HepG2 (cell line): ENCODE measurements around the gene TCAP. TPM values are rescaled to one million over a fixed set of nuclear protein-coding genes. Genes with fewer than 3 reads are reported as not detected.
A peak's percentile ranks its signal among the peaks of the same experiment; 100 is the strongest.

ENCODE experiments used
- JARID2 ChIP-seq: sonication (generic); formaldehyde crosslinking; IDR thresholded peaks from 2 replicates; pipeline ENCODE4 v1.8.1; 2023; ENCODE audit warnings: missing genetic modification reagents, inconsistent platforms; ENCODE audit not compliant: insufficient replicate concordance
- KDM4B ChIP-seq: sonication (generic); formaldehyde crosslinking; IDR thresholded peaks from 2 replicates; pipeline ENCODE4 v1.4.0; 2020; ENCODE audit warnings: missing genetic modification reagents
- MIXL1 ChIP-seq: IDR thresholded peaks from 2 replicates; pipeline ENCODE4 v1.6.1; 2016
- MXI1 ChIP-seq: IDR thresholded peaks from 3 replicates; pipeline ENCODE4 v1.6.1; 2012; ENCODE audit warnings: low read depth, low read length, inconsistent platforms, borderline replicate concordance
- NFRKB ChIP-seq: fragments of 450-650 bp; IDR thresholded peaks from 2 replicates; pipeline ENCODE4 v1.6.1; 2017
- RARA ChIP-seq: IDR thresholded peaks from 2 replicates; pipeline ENCODE4 v1.6.1; 2016; ENCODE audit warnings: missing genetic modification reagents, missing compliant biosample characterization
- SPEN ChIP-seq: sonication (generic); formaldehyde crosslinking; IDR thresholded peaks from 2 replicates; pipeline ENCODE4 v1.5.1; 2020; ENCODE audit warnings: low read depth, mild to moderate bottlenecking, missing genetic modification reagents
- SRY ChIP-seq: sonication (generic); formaldehyde crosslinking; IDR thresholded peaks from 2 replicates; pipeline ENCODE4 v1.8.0; 2022; ENCODE audit warnings: mild to moderate bottlenecking, missing genetic modification reagents
- TMF1 ChIP-seq: sonication (generic); formaldehyde crosslinking; IDR thresholded peaks from 2 replicates; pipeline ENCODE4 v1.8.1; 2022; ENCODE audit warnings: low read depth, missing genetic modification reagents
- TRIM24 ChIP-seq: sonication (generic); formaldehyde crosslinking; IDR thresholded peaks from 2 replicates; pipeline ENCODE4 v1.8.0; 2022; ENCODE audit warnings: mild to moderate bottlenecking, missing genetic modification reagents
- ZNF766 ChIP-seq: sonication (generic); formaldehyde crosslinking; IDR thresholded peaks from 2 replicates; pipeline ENCODE4 v1.5.0; 2020; ENCODE audit warnings: missing genetic modification reagents, borderline replicate concordance
- polyA plus RNA-seq, 8 experiments: library from polyadenylated mRNA; depleted of rRNA in 3 of 8; stranded (reverse) in 7 of 8; unstranded in 1 of 8; fragments of >200 nt; fragmentation: Illumina TruSeq in 4 of 8; extraction: Trizol in 4 of 8; gene quantifications; 2 replicates each; pipeline versions ENCODE4 v1.2.1 to v1.2.3, GENCODE V29; 2011 to 2016; ENCODE audit warnings: low read depth in 4 of 8, missing spikeins in 1 of 8, mixed read lengths in 1 of 8; ENCODE audit not compliant: insufficient read depth in 1 of 8
- total RNA-seq, 5 experiments: library from RNA; depleted of rRNA; stranded (reverse); fragments of >200 nt; fragmentation: Illumina TruSeq; extraction: Trizol; gene quantifications; 2 replicates each; pipeline ENCODE4 v1.2.3, GENCODE V29; 2016; ENCODE audit warnings: low read depth in 1 of 5
- TF ChIP-seq, protein P1 (sequence below): sonication (generic); formaldehyde crosslinking; conservative IDR thresholded peaks from 2 replicates; pipeline ENCODE4 v1.4.0; 2020; ENCODE audit warnings: missing genetic modification reagents
- TF ChIP-seq, protein P2 (sequence below): sonication (generic); formaldehyde crosslinking; IDR thresholded peaks from 2 replicates; pipeline ENCODE4 v1.5.0; 2020; ENCODE audit warnings: missing genetic modification reagents
- TF ChIP-seq, protein P3 (sequence below): sonication (generic); formaldehyde crosslinking; IDR thresholded peaks from 2 replicates; pipeline ENCODE4 v1.8.0; 2022; ENCODE audit warnings: mild to moderate bottlenecking, missing genetic modification reagents
- TF ChIP-seq, protein P4 (sequence below): sonication (generic); formaldehyde crosslinking; IDR thresholded peaks from 2 replicates; pipeline ENCODE4 v1.5.0; 2020; ENCODE audit warnings: missing genetic modification reagents
- TF ChIP-seq, protein P5 (sequence below): sonication (generic); formaldehyde crosslinking; IDR thresholded peaks from 2 replicates; pipeline ENCODE4 v1.8.1; 2023; ENCODE audit warnings: missing genetic modification reagents, mild to moderate bottlenecking, borderline replicate concordance
- TF ChIP-seq, protein P6 (sequence below): IDR thresholded peaks from 2 replicates; pipeline ENCODE4 v1.6.1; 2016; ENCODE audit warnings: low read depth, borderline replicate concordance
- TF ChIP-seq, protein P7 (sequence below): sonication (generic); formaldehyde crosslinking; IDR thresholded peaks from 2 replicates; pipeline ENCODE4 v1.4.0; 2020; ENCODE audit warnings: mild to moderate bottlenecking, low read depth, missing genetic modification reagents
- TF ChIP-seq, protein P8 (sequence below): sonication (generic); formaldehyde crosslinking; IDR thresholded peaks from 2 replicates; pipeline ENCODE4 v1.5.0; 2020; ENCODE audit warnings: mild to moderate bottlenecking, missing genetic modification reagents, moderate library complexity
- TF ChIP-seq, protein P9 (sequence below): sonication (generic); formaldehyde crosslinking; IDR thresholded peaks from 2 replicates; pipeline ENCODE4 v1.4.0; 2020; ENCODE audit warnings: missing genetic modification reagents, borderline replicate concordance

TCAP gene
- total and polyA plus RNA-seq, 2 of the 13 experiments (the other 11 are each of a cell fraction or from before 2014, with no cell fraction given), result 0.24 to 0.65 TPM

DNA sequence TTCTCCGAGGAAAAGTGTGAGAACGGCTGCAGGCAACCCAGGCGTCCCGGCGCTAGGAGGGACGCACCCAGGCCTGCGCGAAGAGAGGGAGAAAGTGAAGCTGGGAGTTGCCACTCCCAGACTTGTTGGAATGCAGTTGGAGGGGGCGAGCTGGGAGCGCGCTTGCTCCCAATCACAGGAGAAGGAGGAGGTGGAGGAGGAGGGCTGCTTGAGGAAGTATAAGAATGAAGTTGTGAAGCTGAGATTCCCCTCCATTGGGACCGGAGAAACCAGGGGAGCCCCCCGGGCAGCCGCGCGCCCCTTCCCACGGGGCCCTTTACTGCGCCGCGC, 34.6 kb downstream of the TCAP start, which contains the start of gene ERBB2 (continued):
- TF ChIP-seq, protein P1, sequence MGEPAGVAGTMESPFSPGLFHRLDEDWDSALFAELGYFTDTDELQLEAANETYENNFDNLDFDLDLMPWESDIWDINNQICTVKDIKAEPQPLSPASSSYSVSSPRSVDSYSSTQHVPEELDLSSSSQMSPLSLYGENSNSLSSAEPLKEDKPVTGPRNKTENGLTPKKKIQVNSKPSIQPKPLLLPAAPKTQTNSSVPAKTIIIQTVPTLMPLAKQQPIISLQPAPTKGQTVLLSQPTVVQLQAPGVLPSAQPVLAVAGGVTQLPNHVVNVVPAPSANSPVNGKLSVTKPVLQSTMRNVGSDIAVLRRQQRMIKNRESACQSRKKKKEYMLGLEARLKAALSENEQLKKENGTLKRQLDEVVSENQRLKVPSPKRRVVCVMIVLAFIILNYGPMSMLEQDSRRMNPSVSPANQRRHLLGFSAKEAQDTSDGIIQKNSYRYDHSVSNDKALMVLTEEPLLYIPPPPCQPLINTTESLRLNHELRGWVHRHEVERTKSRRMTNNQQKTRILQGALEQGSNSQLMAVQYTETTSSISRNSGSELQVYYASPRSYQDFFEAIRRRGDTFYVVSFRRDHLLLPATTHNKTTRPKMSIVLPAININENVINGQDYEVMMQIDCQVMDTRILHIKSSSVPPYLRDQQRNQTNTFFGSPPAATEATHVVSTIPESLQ (CRISPR knock-in tag), result no peak
- TF ChIP-seq TRIM24 (no peak), NFRKB (no peak), SPEN (CRISPR knock-in tag) (no peak), MIXL1 (CRISPR knock-in tag) (no peak), KDM4B (CRISPR knock-in tag) (peak; percentile 81; the same call in 1 of the 2 replicates), SRY (CRISPR knock-in tag) (0 out of 2 replicates have a peak, but pooled peaks have one; percentile 34), MXI1 (peak; percentile 14; the same call in 1 of the 3 replicates), TMF1 (CRISPR knock-in tag) (0 out of 2 replicates have a peak, but pooled peaks have one; percentile 41), JARID2 (CRISPR knock-in tag) (no peak), RARA (CRISPR knock-in tag) (no peak), ZNF766 (CRISPR knock-in tag) (no peak)
- TF ChIP-seq, protein P2, sequence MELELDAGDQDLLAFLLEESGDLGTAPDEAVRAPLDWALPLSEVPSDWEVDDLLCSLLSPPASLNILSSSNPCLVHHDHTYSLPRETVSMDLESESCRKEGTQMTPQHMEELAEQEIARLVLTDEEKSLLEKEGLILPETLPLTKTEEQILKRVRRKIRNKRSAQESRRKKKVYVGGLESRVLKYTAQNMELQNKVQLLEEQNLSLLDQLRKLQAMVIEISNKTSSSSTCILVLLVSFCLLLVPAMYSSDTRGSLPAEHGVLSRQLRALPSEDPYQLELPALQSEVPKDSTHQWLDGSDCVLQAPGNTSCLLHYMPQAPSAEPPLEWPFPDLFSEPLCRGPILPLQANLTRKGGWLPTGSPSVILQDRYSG (CRISPR knock-in tag), result no peak
- TF ChIP-seq, protein P3, sequence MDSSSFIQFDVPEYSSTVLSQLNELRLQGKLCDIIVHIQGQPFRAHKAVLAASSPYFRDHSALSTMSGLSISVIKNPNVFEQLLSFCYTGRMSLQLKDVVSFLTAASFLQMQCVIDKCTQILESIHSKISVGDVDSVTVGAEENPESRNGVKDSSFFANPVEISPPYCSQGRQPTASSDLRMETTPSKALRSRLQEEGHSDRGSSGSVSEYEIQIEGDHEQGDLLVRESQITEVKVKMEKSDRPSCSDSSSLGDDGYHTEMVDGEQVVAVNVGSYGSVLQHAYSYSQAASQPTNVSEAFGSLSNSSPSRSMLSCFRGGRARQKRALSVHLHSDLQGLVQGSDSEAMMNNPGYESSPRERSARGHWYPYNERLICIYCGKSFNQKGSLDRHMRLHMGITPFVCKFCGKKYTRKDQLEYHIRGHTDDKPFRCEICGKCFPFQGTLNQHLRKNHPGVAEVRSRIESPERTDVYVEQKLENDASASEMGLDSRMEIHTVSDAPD (CRISPR knock-in tag), result no peak
- TF ChIP-seq, protein P4, sequence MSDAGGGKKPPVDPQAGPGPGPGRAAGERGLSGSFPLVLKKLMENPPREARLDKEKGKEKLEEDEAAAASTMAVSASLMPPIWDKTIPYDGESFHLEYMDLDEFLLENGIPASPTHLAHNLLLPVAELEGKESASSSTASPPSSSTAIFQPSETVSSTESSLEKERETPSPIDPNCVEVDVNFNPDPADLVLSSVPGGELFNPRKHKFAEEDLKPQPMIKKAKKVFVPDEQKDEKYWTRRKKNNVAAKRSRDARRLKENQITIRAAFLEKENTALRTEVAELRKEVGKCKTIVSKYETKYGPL (CRISPR knock-in tag), result no peak
- TF ChIP-seq, protein P5, sequence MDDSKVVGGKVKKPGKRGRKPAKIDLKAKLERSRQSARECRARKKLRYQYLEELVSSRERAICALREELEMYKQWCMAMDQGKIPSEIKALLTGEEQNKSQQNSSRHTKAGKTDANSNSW (CRISPR knock-in tag), result no peak
- TF ChIP-seq, protein P6, sequence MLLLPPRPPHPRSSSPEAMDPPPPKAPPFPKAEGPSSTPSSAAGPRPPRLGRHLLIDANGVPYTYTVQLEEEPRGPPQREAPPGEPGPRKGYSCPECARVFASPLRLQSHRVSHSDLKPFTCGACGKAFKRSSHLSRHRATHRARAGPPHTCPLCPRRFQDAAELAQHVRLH (CRISPR knock-in tag), result no peak
- TF ChIP-seq, protein P7, sequence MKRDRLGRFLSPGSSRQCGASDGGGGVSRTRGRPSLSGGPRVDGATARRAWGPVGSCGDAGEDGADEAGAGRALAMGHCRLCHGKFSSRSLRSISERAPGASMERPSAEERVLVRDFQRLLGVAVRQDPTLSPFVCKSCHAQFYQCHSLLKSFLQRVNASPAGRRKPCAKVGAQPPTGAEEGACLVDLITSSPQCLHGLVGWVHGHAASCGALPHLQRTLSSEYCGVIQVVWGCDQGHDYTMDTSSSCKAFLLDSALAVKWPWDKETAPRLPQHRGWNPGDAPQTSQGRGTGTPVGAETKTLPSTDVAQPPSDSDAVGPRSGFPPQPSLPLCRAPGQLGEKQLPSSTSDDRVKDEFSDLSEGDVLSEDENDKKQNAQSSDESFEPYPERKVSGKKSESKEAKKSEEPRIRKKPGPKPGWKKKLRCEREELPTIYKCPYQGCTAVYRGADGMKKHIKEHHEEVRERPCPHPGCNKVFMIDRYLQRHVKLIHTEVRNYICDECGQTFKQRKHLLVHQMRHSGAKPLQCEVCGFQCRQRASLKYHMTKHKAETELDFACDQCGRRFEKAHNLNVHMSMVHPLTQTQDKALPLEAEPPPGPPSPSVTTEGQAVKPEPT, result 0 out of 2 replicates have a peak, but pooled peaks have one; percentile 27
- TF ChIP-seq, protein P8, sequence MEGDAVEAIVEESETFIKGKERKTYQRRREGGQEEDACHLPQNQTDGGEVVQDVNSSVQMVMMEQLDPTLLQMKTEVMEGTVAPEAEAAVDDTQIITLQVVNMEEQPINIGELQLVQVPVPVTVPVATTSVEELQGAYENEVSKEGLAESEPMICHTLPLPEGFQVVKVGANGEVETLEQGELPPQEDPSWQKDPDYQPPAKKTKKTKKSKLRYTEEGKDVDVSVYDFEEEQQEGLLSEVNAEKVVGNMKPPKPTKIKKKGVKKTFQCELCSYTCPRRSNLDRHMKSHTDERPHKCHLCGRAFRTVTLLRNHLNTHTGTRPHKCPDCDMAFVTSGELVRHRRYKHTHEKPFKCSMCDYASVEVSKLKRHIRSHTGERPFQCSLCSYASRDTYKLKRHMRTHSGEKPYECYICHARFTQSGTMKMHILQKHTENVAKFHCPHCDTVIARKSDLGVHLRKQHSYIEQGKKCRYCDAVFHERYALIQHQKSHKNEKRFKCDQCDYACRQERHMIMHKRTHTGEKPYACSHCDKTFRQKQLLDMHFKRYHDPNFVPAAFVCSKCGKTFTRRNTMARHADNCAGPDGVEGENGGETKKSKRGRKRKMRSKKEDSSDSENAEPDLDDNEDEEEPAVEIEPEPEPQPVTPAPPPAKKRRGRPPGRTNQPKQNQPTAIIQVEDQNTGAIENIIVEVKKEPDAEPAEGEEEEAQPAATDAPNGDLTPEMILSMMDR, result 0 out of 2 replicates have a peak, but pooled peaks have one; percentile 14
- TF ChIP-seq, protein P9, sequence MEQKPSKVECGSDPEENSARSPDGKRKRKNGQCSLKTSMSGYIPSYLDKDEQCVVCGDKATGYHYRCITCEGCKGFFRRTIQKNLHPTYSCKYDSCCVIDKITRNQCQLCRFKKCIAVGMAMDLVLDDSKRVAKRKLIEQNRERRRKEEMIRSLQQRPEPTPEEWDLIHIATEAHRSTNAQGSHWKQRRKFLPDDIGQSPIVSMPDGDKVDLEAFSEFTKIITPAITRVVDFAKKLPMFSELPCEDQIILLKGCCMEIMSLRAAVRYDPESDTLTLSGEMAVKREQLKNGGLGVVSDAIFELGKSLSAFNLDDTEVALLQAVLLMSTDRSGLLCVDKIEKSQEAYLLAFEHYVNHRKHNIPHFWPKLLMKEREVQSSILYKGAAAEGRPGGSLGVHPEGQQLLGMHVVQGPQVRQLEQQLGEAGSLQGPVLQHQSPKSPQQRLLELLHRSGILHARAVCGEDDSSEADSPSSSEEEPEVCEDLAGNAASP (CRISPR knock-in tag), result no peak
